NB4 (cell line): ENCODE results near the gene ZNF407.

Experiments used
- MYC ChIP-seq: IDR thresholded peaks from 2 replicates; pipeline ENCODE4 v1.6.1; 2011; ENCODE audit warnings: low read depth, low read length
- POLR2A ChIP-seq: IDR thresholded peaks from 2 replicates; pipeline ENCODE4 v1.6.1; 2011; ENCODE audit warnings: mild to moderate bottlenecking; ENCODE audit not compliant: insufficient read length; ENCODE audit errors: extremely low read depth
- TF ChIP-seq, protein P1 (sequence below): IDR thresholded peaks from one replicate; pipeline ENCODE4 v1.5.1; 2012; ENCODE audit warnings: low read depth, low read length
- TF ChIP-seq, protein P2 (sequence below): IDR thresholded peaks from 2 replicates; pipeline ENCODE4 v1.6.1; 2011; ENCODE audit warnings: low read depth, low read length

GRCh38 chr18:74567822-74568221, 29.8 kb upstream of the ZNF407 start:
- TF ChIP-seq, protein P1, sequence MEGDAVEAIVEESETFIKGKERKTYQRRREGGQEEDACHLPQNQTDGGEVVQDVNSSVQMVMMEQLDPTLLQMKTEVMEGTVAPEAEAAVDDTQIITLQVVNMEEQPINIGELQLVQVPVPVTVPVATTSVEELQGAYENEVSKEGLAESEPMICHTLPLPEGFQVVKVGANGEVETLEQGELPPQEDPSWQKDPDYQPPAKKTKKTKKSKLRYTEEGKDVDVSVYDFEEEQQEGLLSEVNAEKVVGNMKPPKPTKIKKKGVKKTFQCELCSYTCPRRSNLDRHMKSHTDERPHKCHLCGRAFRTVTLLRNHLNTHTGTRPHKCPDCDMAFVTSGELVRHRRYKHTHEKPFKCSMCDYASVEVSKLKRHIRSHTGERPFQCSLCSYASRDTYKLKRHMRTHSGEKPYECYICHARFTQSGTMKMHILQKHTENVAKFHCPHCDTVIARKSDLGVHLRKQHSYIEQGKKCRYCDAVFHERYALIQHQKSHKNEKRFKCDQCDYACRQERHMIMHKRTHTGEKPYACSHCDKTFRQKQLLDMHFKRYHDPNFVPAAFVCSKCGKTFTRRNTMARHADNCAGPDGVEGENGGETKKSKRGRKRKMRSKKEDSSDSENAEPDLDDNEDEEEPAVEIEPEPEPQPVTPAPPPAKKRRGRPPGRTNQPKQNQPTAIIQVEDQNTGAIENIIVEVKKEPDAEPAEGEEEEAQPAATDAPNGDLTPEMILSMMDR = peak; percentile 4
- no peak for TF ChIP-seq POLR2A
- TF ChIP-seq, protein P2, sequence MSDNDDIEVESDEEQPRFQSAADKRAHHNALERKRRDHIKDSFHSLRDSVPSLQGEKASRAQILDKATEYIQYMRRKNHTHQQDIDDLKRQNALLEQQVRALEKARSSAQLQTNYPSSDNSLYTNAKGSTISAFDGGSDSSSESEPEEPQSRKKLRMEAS = no peak
- TF ChIP-seq MYC = no peak
